Stomach (tissue), 9 donors: Measurements from ENCODE around the gene RAB33A. TPM values are rescaled to one million over a fixed set of nuclear protein-coding genes. Genes with fewer than 3 reads are reported as not detected.
A peak's percentile ranks its signal among the peaks of the same experiment; 100 is the strongest.

Experiments
- DNase-seq, 2 donors: peaks; one replicate each; pipeline versions ENCODE4 v3.0.0 to v3.0.0-alpha.2; 2013 to 2019
- H3K27ac ChIP-seq, 5 donors: fragments of 200-600 bp in 4 of 5; sonication (generic) in 4 of 5; one replicate each; pipeline ENCODE4 v1.5.1; 2013 to 2019; ENCODE audit warnings: mild to moderate bottlenecking in 1 of 5, moderate library complexity in 1 of 5
- H3K27me3 ChIP-seq, 3 donors: fragments of 200-600 bp; sonication (generic); one replicate each; pipeline ENCODE4 v1.5.1; 2017 to 2019; ENCODE audit warnings: mixed run types in 1 of 3
- H3K36me3 ChIP-seq, 4 donors: fragments of 200-600 bp; sonication (generic); 1 replicate in 3 of 4; 2 replicates in 1 of 4; pipeline ENCODE4 v1.5.1; 2016 to 2019
- H3K4me1 ChIP-seq, 4 donors: fragments of 200-600 bp; sonication (generic); one replicate each; pipeline ENCODE4 v1.5.1; 2016 to 2019
- H3K4me3 ChIP-seq, 4 donors: fragments of 200-600 bp; sonication (generic) in 3 of 4; one replicate each; pipeline ENCODE4 v1.5.1; 2016 to 2019; ENCODE audit warnings: mild to moderate bottlenecking in 1 of 4
- H3K9me3 ChIP-seq, 4 donors: fragments of 200-600 bp; sonication (generic); one replicate each; pipeline ENCODE4 v1.5.1; 2016 to 2019
- EP300 ChIP-seq: sonication (generic); formaldehyde crosslinking; IDR thresholded peaks from one replicate; pipeline ENCODE4 v1.6.1; 2017; ENCODE audit warnings: antibody characterized with exemption
- POLR2A ChIP-seq, 4 donors: fragments of 450-650 bp; IDR thresholded peaks; one replicate each; pipeline ENCODE4 v1.6.1; 2016; ENCODE audit warnings: antibody characterized with exemption in 4 of 4, control low read depth in 2 of 4, mild to moderate bottlenecking in 1 of 4, moderate library complexity in 1 of 4
- POLR2AphosphoS5 ChIP-seq, 3 donors: sonication (generic); formaldehyde crosslinking; IDR thresholded peaks; one replicate each; pipeline ENCODE4 v1.6.1; 2016; ENCODE audit warnings: antibody characterized with exemption in 3 of 3
- WGBS, 5 donors: extraction: QIAGEN DNeasy Blood & Tissue Kit in 3 of 5; methylation state at CpG; one replicate each; pipeline versions ENCODE4 v1.1.5 to v1.1.7; 2013 to 2018; 5-methylcytosine and 5-hydroxymethylcytosine counted together
- intact Hi-C: fragments of 100-400 bp; cut with DNase I; formaldehyde crosslinking; loops from one replicate; pipeline ENCODE4 v1.15.1; 2023; ENCODE audit warnings: low total_unique reads
- polyA plus RNA-seq, 3 donors: library from polyadenylated mRNA; stranded (reverse); fragments of 200-250 nt; gene quantifications; one replicate each; pipeline ENCODE4 v1.2.3, GENCODE V29; 2013
- total RNA-seq, 5 donors: library from RNA; depleted of rRNA; stranded (reverse); fragments of >200 nt; gene quantifications; one replicate each; pipeline versions ENCODE4 v1.1.0 to v1.2.3, GENCODE V29; 2014 to 2016
- TF ChIP-seq, protein P1 (sequence below), 7 experiments: fragments of 450-650 bp in 4 of 7; fragments of 200-600 bp in 3 of 7; sonication (generic) in 3 of 7; IDR thresholded peaks; one replicate each; pipeline ENCODE4 v1.5.1; 2016 to 2019; ENCODE audit warnings: antibody characterized with exemption in 7 of 7, control low read depth in 2 of 7, mild to moderate bottlenecking in 1 of 7
- donor health status: healthy with polysubstance abuse.
- donor health status: Bipolar disorder and iron deficiency.
- donor health status: healthy.

Gene RAB33A
- total and polyA plus RNA-seq, 8 donors: 0.75 to 1.7 (median 0.91) TPM; not detected in 4

DNA sequence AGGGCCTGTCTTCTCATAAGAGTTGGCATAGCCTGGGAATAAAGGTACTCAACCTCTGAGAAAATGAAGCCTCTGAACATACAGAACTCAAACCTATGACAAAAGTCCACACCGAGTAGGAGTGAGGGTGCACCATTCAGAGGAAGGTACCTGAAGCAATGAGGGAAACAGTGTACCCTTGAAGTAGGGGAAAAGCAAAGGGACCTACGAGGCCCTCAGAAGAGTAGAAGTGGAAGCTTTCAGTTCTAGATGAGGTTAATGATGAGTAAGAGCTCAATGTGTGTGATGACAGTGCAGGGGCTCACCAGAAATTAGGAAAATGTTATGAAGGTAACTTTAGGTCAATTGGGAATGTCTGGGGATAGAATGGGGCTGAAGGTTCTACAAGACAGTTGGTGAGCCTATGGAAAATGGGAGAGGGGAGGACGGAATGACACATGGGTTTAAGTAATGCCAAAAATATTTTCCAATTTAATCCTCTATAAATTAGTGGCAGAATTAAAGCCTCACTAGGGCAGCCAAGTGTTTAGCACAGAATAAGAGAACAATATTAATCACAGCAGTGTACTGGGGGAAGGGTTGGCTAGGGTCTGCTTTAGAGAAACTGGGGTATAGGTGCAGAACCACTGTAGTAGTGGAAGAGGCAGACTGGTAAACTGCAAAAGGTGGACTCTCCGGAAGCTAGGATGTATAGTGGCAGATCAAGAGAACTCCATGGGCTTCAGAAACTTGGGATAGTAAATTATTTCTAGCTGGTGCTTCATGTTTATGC is 39.8 kb downstream of the RAB33A start:
- no peaks in the 10 kb centered on the region for H3K27me3 ChIP-seq
- DNase-seq: no peak
- H3K4me3 ChIP-seq: no peak overlapping the region
- TF ChIP-seq, protein P1, sequence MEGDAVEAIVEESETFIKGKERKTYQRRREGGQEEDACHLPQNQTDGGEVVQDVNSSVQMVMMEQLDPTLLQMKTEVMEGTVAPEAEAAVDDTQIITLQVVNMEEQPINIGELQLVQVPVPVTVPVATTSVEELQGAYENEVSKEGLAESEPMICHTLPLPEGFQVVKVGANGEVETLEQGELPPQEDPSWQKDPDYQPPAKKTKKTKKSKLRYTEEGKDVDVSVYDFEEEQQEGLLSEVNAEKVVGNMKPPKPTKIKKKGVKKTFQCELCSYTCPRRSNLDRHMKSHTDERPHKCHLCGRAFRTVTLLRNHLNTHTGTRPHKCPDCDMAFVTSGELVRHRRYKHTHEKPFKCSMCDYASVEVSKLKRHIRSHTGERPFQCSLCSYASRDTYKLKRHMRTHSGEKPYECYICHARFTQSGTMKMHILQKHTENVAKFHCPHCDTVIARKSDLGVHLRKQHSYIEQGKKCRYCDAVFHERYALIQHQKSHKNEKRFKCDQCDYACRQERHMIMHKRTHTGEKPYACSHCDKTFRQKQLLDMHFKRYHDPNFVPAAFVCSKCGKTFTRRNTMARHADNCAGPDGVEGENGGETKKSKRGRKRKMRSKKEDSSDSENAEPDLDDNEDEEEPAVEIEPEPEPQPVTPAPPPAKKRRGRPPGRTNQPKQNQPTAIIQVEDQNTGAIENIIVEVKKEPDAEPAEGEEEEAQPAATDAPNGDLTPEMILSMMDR (IDR thresholded peaks at IDR 0.05): no peak
- TF ChIP-seq POLR2A (IDR thresholded peaks at IDR 0.05): no peak
- no peak for TF ChIP-seq EP300
- no peak for TF ChIP-seq POLR2AphosphoS5 (IDR thresholded peaks at IDR 0.05)
- WGBS, 5 donors: 69 to 92% (median 84%) methylated on average over 3 to 4 of the region's 4 CpGs
- no peak overlapping the region for H3K27ac ChIP-seq
- no peaks in the 10 kb centered on the region for H3K4me1 ChIP-seq
- intact Hi-C loops: no loop called here
- H3K36me3 ChIP-seq: peaks cover 0 to 24% (median 14%) of the 10 kb centered on the region in 4 donors
- H3K9me3 ChIP-seq: no peaks in the 10 kb centered on the region

DNA sequence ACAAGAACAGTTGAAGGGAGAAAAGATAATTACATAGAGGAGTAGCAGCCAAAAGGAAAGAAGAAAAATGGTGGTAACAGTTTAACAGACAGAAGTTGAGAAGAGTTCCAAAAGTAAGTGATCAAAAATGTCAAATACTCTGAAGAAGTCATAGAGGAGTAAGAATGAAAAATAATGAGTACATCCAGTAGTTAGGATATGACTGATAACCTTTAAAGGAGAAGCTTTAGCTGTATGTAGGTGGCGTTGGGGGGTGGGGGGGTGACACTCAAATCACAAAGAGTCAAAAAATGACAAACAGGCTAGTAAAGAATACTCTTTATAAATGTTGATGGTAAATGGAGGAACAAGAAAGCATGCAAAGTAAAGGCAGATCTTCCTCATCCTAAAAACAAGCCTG is 40.6 kb downstream of the RAB33A start:
- no peak for DNase-seq
- 48 to 100% (median 86%) methylated on average over 1 of the region's 1 CpG for WGBS, 5 donors
- H3K4me1 ChIP-seq: no peaks in the 10 kb centered on the region
- intact Hi-C loops: no loop called here
- no peak overlapping the region for H3K4me3 ChIP-seq
- TF ChIP-seq, protein P1 (IDR thresholded peaks at IDR 0.05): no peak
- TF ChIP-seq POLR2A (IDR thresholded peaks at IDR 0.05) (no peak), POLR2AphosphoS5 (IDR thresholded peaks at IDR 0.05) (no peak), EP300 (no peak)
- H3K27ac ChIP-seq: no peak overlapping the region
- H3K36me3 ChIP-seq: peaks cover 0 to 24% (median 14%) of the 10 kb centered on the region in 4 donors
- H3K27me3 ChIP-seq: no peaks in the 10 kb centered on the region
- H3K9me3 ChIP-seq: no peaks in the 10 kb centered on the region

DNA sequence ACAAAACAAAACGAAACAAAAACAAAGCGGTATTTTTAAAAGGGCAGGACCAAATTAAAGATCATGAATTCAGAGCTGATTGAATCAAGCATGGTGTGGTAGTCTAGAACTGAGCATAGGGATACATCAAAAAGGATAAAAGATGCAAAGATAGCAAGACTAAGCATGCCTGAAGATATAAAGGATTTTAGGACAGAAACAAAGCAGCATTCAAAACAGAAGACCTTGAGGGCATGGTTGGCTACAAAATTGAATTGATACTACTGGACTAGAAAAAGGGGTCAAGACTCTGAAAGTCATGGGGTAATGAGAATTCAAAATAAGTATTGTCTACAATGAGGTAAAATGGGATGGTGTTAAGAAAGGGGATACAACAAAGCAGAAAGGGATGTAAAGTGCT is 41.6 kb downstream of the RAB33A start:
- H3K27ac ChIP-seq: no peak overlapping the region
- 79 to 92% (median 83%) methylated on average over 2 of the region's 2 CpGs for WGBS, 5 donors
- no peak for DNase-seq
- H3K27me3 ChIP-seq: no peaks in the 10 kb centered on the region
- no peaks in the 10 kb centered on the region for H3K9me3 ChIP-seq
- H3K4me3 ChIP-seq: no peak overlapping the region
- no peaks in the 10 kb centered on the region for H3K4me1 ChIP-seq
- intact Hi-C loops: no loop called here
- TF ChIP-seq POLR2AphosphoS5 (IDR thresholded peaks at IDR 0.05) (no peak), POLR2A (IDR thresholded peaks at IDR 0.05) (no peak), EP300 (no peak)
- TF ChIP-seq, protein P1 (IDR thresholded peaks at IDR 0.05): no peak
- peaks cover 0 to 24% (median 14%) of the 10 kb centered on the region in 4 donors for H3K36me3 ChIP-seq

DNA sequence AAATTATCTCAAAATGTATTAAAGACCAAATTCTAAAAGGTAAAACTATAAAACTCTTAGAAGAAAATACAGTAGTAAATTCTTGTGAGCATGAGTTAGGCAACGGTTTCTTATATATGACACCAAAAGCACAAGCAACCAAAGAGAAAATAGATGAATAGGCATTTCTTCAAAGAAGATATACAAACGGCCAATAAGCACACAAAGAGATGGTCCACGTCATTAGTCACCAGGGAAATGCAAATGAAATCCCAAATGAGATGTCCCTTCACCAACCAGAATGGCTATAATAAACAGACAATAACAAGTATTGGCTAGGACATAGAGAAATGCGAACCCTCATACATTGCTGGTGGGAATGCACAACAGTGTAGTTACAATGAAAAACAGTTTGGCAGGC is 44.6 kb downstream of the RAB33A start:
- H3K27me3 ChIP-seq: no peaks in the 10 kb centered on the region
- H3K27ac ChIP-seq: no peak overlapping the region
- 74 to 88% (median 86%) methylated on average over 4 of the region's 4 CpGs for WGBS, 5 donors
- H3K4me1 ChIP-seq: no peaks in the 10 kb centered on the region
- peaks cover 0 to 24% (median 11%) of the 10 kb centered on the region in 4 donors for H3K36me3 ChIP-seq
- intact Hi-C loops: no loop called here
- no peaks in the 10 kb centered on the region for H3K9me3 ChIP-seq
- no peak overlapping the region for H3K4me3 ChIP-seq
- TF ChIP-seq EP300: no peak
- no peak for TF ChIP-seq POLR2A (IDR thresholded peaks at IDR 0.05)
- TF ChIP-seq, protein P1 (IDR thresholded peaks at IDR 0.05): no peak
- TF ChIP-seq POLR2AphosphoS5 (IDR thresholded peaks at IDR 0.05): no peak
- DNase-seq: peak in 1 of 2 donors; percentile 1
